K562 (cell line): ENCODE results near the gene ANKLE1. TPM values are rescaled to one million over a fixed set of nuclear protein-coding genes. Genes with fewer than 3 reads are reported as not detected.
A peak's percentile ranks its signal among the peaks of the same experiment; 100 is the strongest.
"Not testable (repeated sequence)": the region's sequence is repeated elsewhere in the genome, so short reads cannot be mapped to it uniquely, and the experiment has no call there.

Source experiments
- ATAC-seq: fragments of 200-7000 bp; cut with Tn5 transposase; 3 replicates; pipeline ENCODE4 v1.9.1; 2020; ENCODE audit warnings: moderate library complexity
- BruUV-seq: library from RNA; stranded (reverse); fragments of 400-500 nt; replicated peaks from 2 replicates; lab custom pipeline; 2021; lab: Mats Ljungman, UMichigan
- CTCF ChIA-PET: fragments of 300-600 bp; formaldehyde crosslinking; extraction: SDS; loops from one replicate; lab custom pipeline; 2021; ENCODE audit warnings: low intra/inter-chr PET ratio; lab: Yijun Ruan, JAX
- POLR2A ChIA-PET: fragments of 300-600, 350-650 bp; sonication (Branson Sonifier 250); formaldehyde crosslinking; extraction: SDS; loops from one replicate; lab custom pipeline; 2021; ENCODE audit warnings: antibody characterized with exemption, inconsistent platforms; lab: Yijun Ruan, JAX
- DNase-seq, 4 experiments: peaks; one replicate each; pipeline versions ENCODE4 v3.0.0 to v3.0.0-alpha.2; 2011 to 2018; ENCODE audit warnings: low spot score in 3 of 4, mixed read lengths in 3 of 4; ENCODE audit errors: extremely low read depth in 1 of 4
- FAIRE-seq: peaks from 2 replicates; lab custom pipeline; 2011; peaks lifted over from hg19 to GRCh38; lab: Jason Lieb, UNC
- H2AFZ ChIP-seq: 2 replicates; pipeline ENCODE4 v1.6.0; 2011; ENCODE audit warnings: low read depth, low read length, control low read depth, inconsistent platforms
- H3K27ac ChIP-seq: fragments of 200-600 bp; 3 replicates; pipeline ENCODE4 v1.8.0; 2011; ENCODE audit warnings: low read depth, mild to moderate bottlenecking, control low read depth, inconsistent platforms, low read length, moderate library complexity, mixed read lengths; ENCODE audit errors: extremely low read depth
- H3K27me3 ChIP-seq, 2 experiments: fragments of 300-600 bp in 1 of 2; 2 replicates in 1 of 2; 3 replicates in 1 of 2; pipeline versions ENCODE4 v1.6.0 to v1.8.0; 2011; ENCODE audit warnings: inconsistent platforms in 2 of 2, low read length in 2 of 2, mild to moderate bottlenecking in 1 of 2, mixed read lengths in 1 of 2, moderate library complexity in 1 of 2; ENCODE audit not compliant: control insufficient read depth in 2 of 2, insufficient read depth in 2 of 2
- H3K36me3 ChIP-seq: fragments of 300-600 bp; 3 replicates; pipeline ENCODE4 v1.8.0; 2011; ENCODE audit warnings: mild to moderate bottlenecking, low read length, inconsistent platforms; ENCODE audit not compliant: control insufficient read depth, insufficient read depth
- H3K4me1 ChIP-seq, 2 experiments: fragments of 200-600 bp in 1 of 2; replicated peaks in 1 of 2; 2 replicates in 1 of 2; 3 replicates in 1 of 2; pipeline versions ENCODE4 v1.5.1 to v1.8.0; 2011; ENCODE audit warnings: inconsistent platforms in 2 of 2, low read length in 2 of 2, mild to moderate bottlenecking in 1 of 2, mixed read lengths in 1 of 2, moderate library complexity in 1 of 2; ENCODE audit not compliant: control insufficient read depth in 2 of 2, insufficient read depth in 2 of 2
- H3K4me2 ChIP-seq: 2 replicates; pipeline ENCODE4 v1.6.1; 2011; ENCODE audit warnings: low read length, control low read depth, inconsistent platforms, mixed read lengths; ENCODE audit not compliant: insufficient read depth
- H3K4me3 ChIP-seq: fragments of 200-600 bp; sonication (generic), shearing (Covaris generic); 2 replicates; pipeline ENCODE4 v1.5.1; 2016; ENCODE audit warnings: control low read depth, inconsistent platforms
- H3K79me2 ChIP-seq: fragments of 200-600 bp; 3 replicates; pipeline ENCODE4 v1.8.0; 2011; ENCODE audit warnings: low read length, inconsistent platforms; ENCODE audit not compliant: control insufficient read depth, insufficient read depth
- H3K9ac ChIP-seq, 2 experiments: 2 replicates each; pipeline versions ENCODE4 v1.6.0 to v1.6.1; 2011; ENCODE audit warnings: low read depth in 2 of 2, low read length in 2 of 2, control low read depth in 1 of 2, inconsistent platforms in 1 of 2, mild to moderate bottlenecking in 1 of 2, mixed read lengths in 1 of 2; ENCODE audit not compliant: insufficient read depth in 1 of 2
- H3K9me1 ChIP-seq: one replicate; pipeline ENCODE4 v1.6.0; 2011; ENCODE audit warnings: inconsistent platforms, mild to moderate bottlenecking, low read length, moderate library complexity; ENCODE audit not compliant: control insufficient read depth, insufficient read depth
- H3K9me3 ChIP-seq: replicated peaks from 2 replicates; pipeline ENCODE4 v1.5.1; 2011; ENCODE audit warnings: low read depth, low read length, inconsistent platforms; ENCODE audit not compliant: control insufficient read depth, insufficient read depth
- H4K20me1 ChIP-seq: replicated peaks from 2 replicates; pipeline ENCODE4 v1.6.1; 2011; ENCODE audit warnings: low read length, inconsistent platforms, mixed read lengths; ENCODE audit not compliant: control insufficient read depth, insufficient read depth
- CREB3 ChIP-seq: fragments of 450-650 bp; conservative IDR thresholded peaks from 2 replicates; pipeline ENCODE4 v1.6.1; 2016; ENCODE audit warnings: missing genetic modification characterization, low read depth, mild to moderate bottlenecking, missing compliant biosample characterization, moderate library complexity
- ETV1 ChIP-seq: fragments of 450-650 bp; conservative IDR thresholded peaks from 2 replicates; pipeline ENCODE4 v1.6.1; 2016; ENCODE audit warnings: missing genetic modification characterization, control low read depth, low read depth, missing compliant biosample characterization
- HSF4 ChIP-seq: fragments of 250-450 bp; sonication (Bioruptor Pico); IDR thresholded peaks from 2 replicates; pipeline ENCODE4 v2.1.2; 2022; ENCODE audit warnings: mild to moderate bottlenecking, moderate library complexity, borderline replicate concordance
- OTX1 ChIP-seq: fragments of 450-650 bp; formaldehyde crosslinking; IDR thresholded peaks from 2 replicates; pipeline ENCODE4 v1.4.0; 2022; ENCODE audit warnings: mild to moderate bottlenecking
- TAF15 ChIP-seq: fragments of 200-400 bp; formaldehyde crosslinking; IDR thresholded peaks from 2 replicates; pipeline ENCODE4 v1.6.1; 2017; ENCODE audit warnings: mild to moderate bottlenecking, low read depth, low read length, moderate library complexity
- TFE3 ChIP-seq: fragments of 450-650 bp; formaldehyde crosslinking; IDR thresholded peaks from 2 replicates; pipeline ENCODE4 v1.4.0; 2020; ENCODE audit warnings: mild to moderate bottlenecking, mixed read lengths
- ZNF124 ChIP-seq: sonication (generic); formaldehyde crosslinking; IDR thresholded peaks from 2 replicates; pipeline ENCODE4 v1.8.1; 2022; ENCODE audit warnings: missing genetic modification reagents
- ZNF561 ChIP-seq: fragments of 450-650 bp; formaldehyde crosslinking; conservative IDR thresholded peaks from 2 replicates; pipeline ENCODE4 v1.4.0; 2020; ENCODE audit warnings: mild to moderate bottlenecking, moderate library complexity
- ZNF695 ChIP-seq: fragments of 450-650 bp; formaldehyde crosslinking; IDR thresholded peaks from 2 replicates; pipeline ENCODE4 v1.4.0; 2020; ENCODE audit warnings: mild to moderate bottlenecking, moderate library complexity
- ZNF830 ChIP-seq: fragments of 250-450 bp; sonication (Bioruptor Pico); IDR thresholded peaks from 2 replicates; pipeline ENCODE4 v1.5.0; 2021; ENCODE audit warnings: mild to moderate bottlenecking
- WGBS: fragments of 100-300 bp; shearing (Covaris generic); methylation state at CpG from one replicate; pipeline ENCODE4 v1.1.6; 2016; ENCODE audit warnings: low coverage, mixed read lengths; ENCODE audit not compliant: insufficient coverage; ENCODE audit errors: missing lambda C conversion rate; 5-methylcytosine and 5-hydroxymethylcytosine counted together
- in situ Hi-C: fragments of 300-500 bp; cut with MboI; formaldehyde crosslinking; loops from 4 replicates; pipeline ENCODE4 v1.15.0; 2018; ENCODE audit warnings: inconsistent platforms, mixed read lengths
- intact Hi-C: fragments of 100-400 bp; cut with micrococcal nuclease; formaldehyde crosslinking; loops from 2 replicates; pipeline ENCODE4 v1.14.2; 2022
- polyA plus RNA-seq, 8 experiments: library from polyadenylated mRNA; depleted of rRNA in 4 of 8; stranded (reverse) in 5 of 8; unstranded in 3 of 8; fragments of >200 nt; fragmentation: Nextera tagmentation in 2 of 8; fragmentation: Illumina TruSeq in 1 of 8; extraction: Ambion mirVana in 2 of 8; extraction: Trizol in 1 of 8; gene quantifications; 2 replicates each; pipeline versions ENCODE4 v1.2.1 to v1.2.3, GENCODE V29; 2011 to 2014; ENCODE audit warnings: inconsistent platforms in 1 of 8, missing spikeins in 1 of 8
- total RNA-seq, 7 experiments: library from RNA; depleted of rRNA in 6 of 7; stranded (reverse); fragments of >200 nt in 6 of 7; fragmentation: Illumina TruSeq in 2 of 7; extraction: Trizol in 2 of 7; gene quantifications; 2 replicates each; pipeline versions ENCODE4 v1.2.1 to v1.2.3, GENCODE V29; 2011 to 2021; ENCODE audit warnings: low replicate concordance in 1 of 7
- TF ChIP-seq, protein P1 (sequence below): fragments of 450-650 bp; IDR thresholded peaks from 2 replicates; pipeline ENCODE4 v1.6.1; 2016; ENCODE audit warnings: borderline replicate concordance

ANKLE1 gene
- total and polyA plus RNA-seq, 9 of the 15 experiments (the other 6 are each of a cell fraction or from before 2014, with no cell fraction given): 0.63 to 9.2 (median 2.9) TPM

DNA sequence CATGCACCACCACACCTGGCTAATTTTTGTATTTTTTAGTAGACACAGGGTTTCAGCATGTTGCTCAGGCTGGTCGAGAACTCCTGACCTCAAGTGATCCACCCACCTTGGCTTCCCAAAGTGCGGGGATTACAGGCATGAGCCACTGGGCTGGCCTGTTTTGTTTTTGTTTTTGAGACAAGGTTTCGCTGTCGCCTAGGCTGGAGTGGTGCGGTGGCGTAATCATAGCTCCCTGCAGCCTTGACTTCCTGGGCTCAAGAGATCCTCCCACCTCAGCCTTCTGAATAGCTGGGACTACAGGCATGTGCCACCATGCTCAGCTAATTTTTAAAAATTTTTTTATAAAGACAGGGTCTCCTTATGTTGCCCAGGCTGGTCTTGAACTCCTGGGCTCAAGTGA lies 13.8 kb downstream of the ANKLE1 start:
- POLR2A ChIA-PET: interaction anchor here (0.5 to 1.4 kb wide), 2 partner anchors 14 to 27 kb away, joined by 3 to 6 read pairs; partner anchors contain the start of gene DDA1
- BruUV-seq, DNase-seq, H3K9me3 ChIP-seq, H3K9ac ChIP-seq, CTCF ChIA-PET, H3K27ac ChIP-seq, ATAC-seq, H2AFZ ChIP-seq, H3K9me1 ChIP-seq, intact Hi-C loops, H4K20me1 ChIP-seq, H3K4me3 ChIP-seq, FAIRE-seq, H3K27me3 ChIP-seq, in situ Hi-C loops, H3K4me2 ChIP-seq: not testable (repeated sequence)
- Histone ChIP-seq H3K4me1 (peaks cover 12 to 33% of the 10 kb centered on the region in 2 experiments; a peak in 4 of 5 replicates), H3K79me2 (peaks cover 12% of the 10 kb centered on the region), H3K36me3 (peaks cover 21% of the 10 kb centered on the region)
- 94% methylated on average over 6 of the region's 6 CpGs for WGBS

- 25% methylated on average over 4 of the region's 4 CpGs for WGBS
- no peak overlapping the region for H3K9ac ChIP-seq
- FAIRE-seq: no peak
- no peak overlapping the region for H3K27ac ChIP-seq
- no TSS peak for BruUV-seq
- peaks cover 12% of the 10 kb centered on the region for H3K79me2 ChIP-seq
- H3K4me3 ChIP-seq: no peak overlapping the region
- peaks cover 24% of the 10 kb centered on the region for H3K36me3 ChIP-seq
- H2AFZ ChIP-seq: no peak overlapping the region
- no peaks in the 10 kb centered on the region for H4K20me1 ChIP-seq
- no peaks in the 10 kb centered on the region for H3K27me3 ChIP-seq
- intact Hi-C loops (no loop called here), in situ Hi-C loops (no loop called here)
- peaks cover 3% of the 10 kb centered on the region for H3K9me3 ChIP-seq
- ATAC-seq: no peak
- ChIA-PET CTCF (no interaction called here), POLR2A (interaction anchor here (1.4 kb wide), 1 partner anchor 13 kb away, joined by 6 read pairs; the partner anchor contains the start of gene DDA1)
- no peak overlapping the region for H3K4me2 ChIP-seq
- DNase-seq: no peak
- peaks cover 7% of the 10 kb centered on the region for H3K9me1 ChIP-seq
- H3K4me1 ChIP-seq: peaks cover 12 to 40% of the 10 kb centered on the region in 2 experiments; a peak in 4 of 5 replicates
- no peak for TF ChIP-seq TAF15
- no peak for TF ChIP-seq OTX1 (CRISPR knock-in tag)
- no peak for TF ChIP-seq TFE3 (CRISPR knock-in tag)
- TF ChIP-seq ZNF695 (CRISPR knock-in tag): no peak
- no peak for TF ChIP-seq ZNF124 (CRISPR knock-in tag)
- TF ChIP-seq ZNF830 (CRISPR knock-in tag): no peak
- TF ChIP-seq, protein P1, sequence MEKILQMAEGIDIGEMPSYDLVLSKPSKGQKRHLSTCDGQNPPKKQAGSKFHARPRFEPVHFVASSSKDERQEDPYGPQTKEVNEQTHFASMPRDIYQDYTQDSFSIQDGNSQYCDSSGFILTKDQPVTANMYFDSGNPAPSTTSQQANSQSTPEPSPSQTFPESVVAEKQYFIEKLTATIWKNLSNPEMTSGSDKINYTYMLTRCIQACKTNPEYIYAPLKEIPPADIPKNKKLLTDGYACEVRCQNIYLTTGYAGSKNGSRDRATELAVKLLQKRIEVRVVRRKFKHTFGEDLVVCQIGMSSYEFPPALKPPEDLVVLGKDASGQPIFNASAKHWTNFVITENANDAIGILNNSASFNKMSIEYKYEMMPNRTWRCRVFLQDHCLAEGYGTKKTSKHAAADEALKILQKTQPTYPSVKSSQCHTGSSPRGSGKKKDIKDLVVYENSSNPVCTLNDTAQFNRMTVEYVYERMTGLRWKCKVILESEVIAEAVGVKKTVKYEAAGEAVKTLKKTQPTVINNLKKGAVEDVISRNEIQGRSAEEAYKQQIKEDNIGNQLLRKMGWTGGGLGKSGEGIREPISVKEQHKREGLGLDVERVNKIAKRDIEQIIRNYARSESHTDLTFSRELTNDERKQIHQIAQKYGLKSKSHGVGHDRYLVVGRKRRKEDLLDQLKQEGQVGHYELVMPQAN: no peak
- no peak for TF ChIP-seq HSF4 (CRISPR knock-in tag)
- TF ChIP-seq ZNF561: no peak
- no peak for TF ChIP-seq CREB3 (tag)
- TF ChIP-seq ETV1 (tag): 0 out of 2 replicates have a peak, but pooled peaks have one; percentile 18
Observed at GRCh38 chr19:17296273-17296672, 14.6 kb downstream of the ANKLE1 start.
